Bronchial epithelial cell (primary cell): Measurements from ENCODE around the gene RAB29. TPM values are rescaled to one million over a fixed set of nuclear protein-coding genes. Genes with fewer than 3 reads are reported as not detected.

ENCODE experiments used
- DNase-seq: peaks from one replicate; pipeline ENCODE4 v3.0.0-alpha.2; 2010; ENCODE audit warnings: low read depth
- FAIRE-seq: peaks from 2 replicates; lab custom pipeline; 2011; peaks lifted over from hg19 to GRCh38; lab: Jason Lieb, UNC
- H3K27me3 ChIP-seq: 2 replicates; pipeline ENCODE4 v1.5.1; 2011; ENCODE audit warnings: low read length; ENCODE audit not compliant: control insufficient read depth, insufficient read depth
- H3K36me3 ChIP-seq: 2 replicates; pipeline ENCODE4 v1.5.1; 2011; ENCODE audit warnings: low read length; ENCODE audit not compliant: control insufficient read depth, insufficient read depth
- H3K4me3 ChIP-seq: 2 replicates; pipeline ENCODE4 v1.5.1; 2011; ENCODE audit warnings: mild to moderate bottlenecking, low read depth, low read length, control low read depth
- total RNA-seq: library from RNA; depleted of rRNA; stranded (reverse); fragments of >200 nt; gene quantifications from 2 replicates; pipeline ENCODE4 v1.2.1, GENCODE V29; 2014
- TF ChIP-seq, protein P1 (sequence below): IDR thresholded peaks from 2 replicates; pipeline ENCODE4 v1.5.1; 2011; ENCODE audit warnings: mild to moderate bottlenecking, moderate library complexity, low read length, control low read depth, inconsistent platforms; ENCODE audit not compliant: insufficient read depth, severe bottlenecking

The RAB29 gene
- total RNA-seq, 1 donor from 2014 or later: 18.7 TPM

DNA sequence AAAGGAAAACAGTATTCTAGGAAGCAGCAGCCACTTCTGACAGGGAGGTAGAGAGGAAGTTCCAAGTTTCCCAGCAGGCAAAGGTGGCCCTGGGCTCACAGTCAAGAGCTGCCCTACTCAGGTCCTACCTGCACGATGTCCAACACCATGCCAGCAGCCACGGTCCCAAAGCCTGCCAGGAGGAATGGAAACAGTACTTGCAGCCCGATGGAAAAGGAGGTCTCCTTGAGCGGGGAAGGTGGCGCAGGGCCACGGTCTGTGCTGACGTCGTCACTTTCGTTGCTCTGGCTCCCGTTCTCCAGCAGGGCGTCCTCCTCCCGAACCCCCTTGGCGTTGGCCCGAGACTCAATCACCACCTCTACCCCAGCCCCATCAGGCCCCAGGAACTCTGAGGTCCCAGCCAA, 34.7 kb upstream of the RAB29 start:
- no peak for DNase-seq
- H3K4me3 ChIP-seq: no peak overlapping the region
- H3K27me3 ChIP-seq: no peaks in the 10 kb centered on the region
- TF ChIP-seq, protein P1, sequence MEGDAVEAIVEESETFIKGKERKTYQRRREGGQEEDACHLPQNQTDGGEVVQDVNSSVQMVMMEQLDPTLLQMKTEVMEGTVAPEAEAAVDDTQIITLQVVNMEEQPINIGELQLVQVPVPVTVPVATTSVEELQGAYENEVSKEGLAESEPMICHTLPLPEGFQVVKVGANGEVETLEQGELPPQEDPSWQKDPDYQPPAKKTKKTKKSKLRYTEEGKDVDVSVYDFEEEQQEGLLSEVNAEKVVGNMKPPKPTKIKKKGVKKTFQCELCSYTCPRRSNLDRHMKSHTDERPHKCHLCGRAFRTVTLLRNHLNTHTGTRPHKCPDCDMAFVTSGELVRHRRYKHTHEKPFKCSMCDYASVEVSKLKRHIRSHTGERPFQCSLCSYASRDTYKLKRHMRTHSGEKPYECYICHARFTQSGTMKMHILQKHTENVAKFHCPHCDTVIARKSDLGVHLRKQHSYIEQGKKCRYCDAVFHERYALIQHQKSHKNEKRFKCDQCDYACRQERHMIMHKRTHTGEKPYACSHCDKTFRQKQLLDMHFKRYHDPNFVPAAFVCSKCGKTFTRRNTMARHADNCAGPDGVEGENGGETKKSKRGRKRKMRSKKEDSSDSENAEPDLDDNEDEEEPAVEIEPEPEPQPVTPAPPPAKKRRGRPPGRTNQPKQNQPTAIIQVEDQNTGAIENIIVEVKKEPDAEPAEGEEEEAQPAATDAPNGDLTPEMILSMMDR: no peak
- H3K36me3 ChIP-seq: peaks cover 5% of the 10 kb centered on the region
- FAIRE-seq: no peak

GRCh38 chr1:205809469-205809868, 34.2 kb upstream of the RAB29 start:
- no peaks in the 10 kb centered on the region for H3K27me3 ChIP-seq
- no peak for FAIRE-seq
- TF ChIP-seq, protein P1: no peak
- no peak for DNase-seq
- peaks cover 5% of the 10 kb centered on the region for H3K36me3 ChIP-seq
- no peak overlapping the region for H3K4me3 ChIP-seq

GRCh38 chr1:205805082-205805711, 29.9 kb upstream of the RAB29 start:
- H3K36me3 ChIP-seq: peaks cover 8% of the 10 kb centered on the region
- H3K27me3 ChIP-seq: no peaks in the 10 kb centered on the region
- FAIRE-seq (no peak), DNase-seq (peak; percentile 60)
- TF ChIP-seq, protein P1: no peak
- no peak overlapping the region for H3K4me3 ChIP-seq

DNA sequence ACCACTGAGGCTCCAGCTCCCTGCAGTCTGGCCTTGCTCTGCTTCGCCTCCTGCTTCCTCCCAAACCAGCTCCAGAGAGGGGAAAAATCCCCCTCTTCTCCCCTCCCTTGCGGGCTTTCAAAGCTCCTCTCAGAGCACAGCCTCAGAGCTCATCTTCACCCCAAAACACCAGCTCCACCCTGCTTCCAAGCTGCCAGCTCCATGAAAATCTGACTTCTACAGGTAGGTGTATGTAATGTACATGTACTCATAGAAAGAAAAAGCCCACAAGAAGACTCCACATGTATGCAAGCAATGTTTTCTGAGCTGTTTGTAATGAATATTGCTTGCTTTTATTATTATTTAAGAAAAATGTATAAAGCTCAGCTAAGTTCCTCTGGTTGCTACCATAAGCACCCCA, 29.3 kb upstream of the RAB29 start:
- H3K27me3 ChIP-seq: no peaks in the 10 kb centered on the region
- no peak for DNase-seq
- H3K36me3 ChIP-seq: peaks cover 6% of the 10 kb centered on the region
- no peak for FAIRE-seq
- no peak overlapping the region for H3K4me3 ChIP-seq
- TF ChIP-seq, protein P1: no peak

DNA sequence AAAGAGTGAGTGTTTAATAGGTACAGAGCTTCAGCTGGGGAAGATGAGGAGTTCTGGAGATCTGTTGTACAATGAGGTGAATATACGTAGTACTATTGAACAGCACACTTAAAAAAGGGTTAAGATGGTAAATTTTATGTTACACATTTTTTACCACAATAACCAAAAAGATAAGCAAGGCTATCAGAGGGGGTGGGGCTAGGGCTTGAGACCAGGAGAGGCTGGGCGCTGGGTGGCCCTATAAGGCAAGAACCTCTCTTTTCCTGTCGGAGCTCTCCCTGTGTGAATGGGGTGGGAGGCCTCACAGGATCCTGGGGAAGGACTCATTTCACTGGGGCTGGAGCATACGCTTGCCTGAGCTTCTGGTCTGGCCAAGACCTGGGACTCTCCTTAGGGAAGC, 28.7 kb upstream of the RAB29 start:
- Histone ChIP-seq H3K27me3 (no peaks in the 10 kb centered on the region), H3K36me3 (peaks cover 8% of the 10 kb centered on the region), H3K4me3 (no peak overlapping the region)
- DNase-seq: no peak
- TF ChIP-seq, protein P1: no peak
- no peak for FAIRE-seq

DNA sequence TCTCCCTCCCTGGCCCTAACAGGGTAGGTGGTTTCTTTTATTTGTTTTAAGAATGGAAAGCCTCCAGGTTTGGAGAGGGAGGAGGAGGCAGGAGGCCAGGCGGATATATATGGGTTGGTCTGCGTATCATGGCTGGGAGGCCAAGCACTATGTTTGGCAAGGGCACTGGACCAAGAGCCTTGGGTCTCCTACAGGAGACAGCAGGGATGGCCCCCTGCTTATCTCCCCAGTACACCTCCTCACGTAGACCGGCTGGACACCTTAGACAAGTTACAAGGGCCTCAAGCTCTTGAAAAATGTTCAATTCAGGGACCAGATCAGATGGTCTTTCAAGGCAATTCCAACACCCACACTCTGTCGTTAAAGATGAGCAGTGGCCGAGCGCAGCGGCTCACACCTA, 26.8 kb upstream of the RAB29 start:
- FAIRE-seq: no peak
- DNase-seq: no peak
- peaks cover 10% of the 10 kb centered on the region for H3K36me3 ChIP-seq
- TF ChIP-seq, protein P1: no peak
- H3K4me3 ChIP-seq: no peak overlapping the region
- no peaks in the 10 kb centered on the region for H3K27me3 ChIP-seq
